ENCODE data around the gene OR6C6.
"Not testable (repeated sequence)": the region's sequence is repeated elsewhere in the genome, so short reads cannot be mapped to it uniquely, and the experiment has no call there.

OR6C6 gene

GRCh38 chr12:55296469-55296868 is at the start of gene OR6C6:
TSS of gene OR6C6 (minus strand) at chr12:55296569. CDS start at chr12:55295232, 1,337 bp downstream.
- Mint-ChIP-seq H3K36me3 (ENCODE audit: insufficient read depth) (no peaks in the 10 kb centered on the region), H3K4me1 (no peaks in the 10 kb centered on the region), H3K4me3 (no peak within 1 kb of the TSS), H3K27ac (ENCODE audit: low read depth) (no peak within 1 kb of the TSS), H3K9me3 (peaks cover 5% of the 10 kb centered on the region), H3K27me3 (peaks cover 63% of the 10 kb centered on the region)
- no peak for ATAC-seq (replicated peaks; ENCODE audit: extremely low read depth, poor library complexity, severe bottlenecking)
- no peak for DNase-seq (ENCODE audit: low spot score in 2 of 2)

DNA sequence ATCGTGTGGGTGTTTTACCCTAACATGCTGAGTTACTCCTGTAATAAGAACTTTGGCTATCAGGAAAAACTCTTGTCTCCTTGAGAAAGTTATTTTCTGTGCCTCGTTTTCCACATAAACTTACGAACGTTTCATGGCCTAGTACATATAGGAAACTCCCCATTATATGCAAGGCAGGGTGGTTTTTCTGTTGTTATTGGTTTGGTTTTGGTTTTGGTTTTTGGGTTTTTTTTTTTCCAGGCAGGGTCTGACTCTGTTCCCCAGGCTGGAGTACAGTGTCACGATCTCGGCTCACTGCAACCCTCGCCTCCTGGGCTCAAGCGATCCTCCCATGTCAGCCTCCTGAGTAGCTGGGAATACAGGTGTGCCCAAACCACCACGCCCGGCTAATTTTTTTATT is 39.6 kb upstream of the OR6C6 start:
- Mint-ChIP-seq H3K36me3 (ENCODE audit: insufficient read depth) (no peaks in the 10 kb centered on the region), H3K9me3 (no peaks in the 10 kb centered on the region), H3K27me3 (peaks cover 51% of the 10 kb centered on the region), H3K4me3 (no peak overlapping the region), H3K27ac (ENCODE audit: low read depth) (no peak overlapping the region), H3K4me1 (no peaks in the 10 kb centered on the region)
- DNase-seq (ENCODE audit: low spot score in 2 of 2) (no peak), ATAC-seq (replicated peaks; ENCODE audit: extremely low read depth, poor library complexity, severe bottlenecking) (no peak)

DNA sequence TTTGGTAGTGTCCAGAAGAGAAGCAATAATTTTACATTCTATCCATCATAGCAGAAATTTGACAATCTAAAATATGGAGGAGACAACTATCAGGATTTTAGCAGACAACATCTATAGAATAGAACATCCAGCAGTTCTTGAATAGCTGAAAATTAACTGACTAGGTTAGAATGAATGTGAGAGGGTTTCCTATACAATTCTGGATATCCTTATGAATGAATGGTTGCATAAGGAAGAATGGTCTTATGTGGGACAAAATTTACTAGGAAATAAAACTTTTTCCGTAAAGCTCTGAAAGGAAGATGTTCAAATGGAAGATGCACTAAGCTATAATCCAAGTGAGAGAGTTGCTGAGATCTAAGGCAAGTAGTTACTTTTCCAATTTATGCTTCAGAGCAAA is 34.1 kb upstream of the OR6C6 start, which contains the start of gene OR6C3:
TSS of gene OR6C3 (plus strand) at position 301 of the 400 bp plus-strand sequence. CDS start 955 bp downstream, outside the sequence.
- H3K27me3 Mint-ChIP-seq = peaks cover 35% of the 10 kb centered on the region
- H3K36me3 Mint-ChIP-seq (ENCODE audit: insufficient read depth) = no peaks in the 10 kb centered on the region
- no peak within 1 kb of the TSS for H3K4me3 Mint-ChIP-seq
- no peak within 1 kb of the TSS for H3K27ac Mint-ChIP-seq (ENCODE audit: low read depth)
- DNase-seq (ENCODE audit: low spot score in 2 of 2) = no peak
- no peak for ATAC-seq (replicated peaks; ENCODE audit: extremely low read depth, poor library complexity, severe bottlenecking)
- no peaks in the 10 kb centered on the region for H3K9me3 Mint-ChIP-seq
- H3K4me1 Mint-ChIP-seq = no peaks in the 10 kb centered on the region

DNA sequence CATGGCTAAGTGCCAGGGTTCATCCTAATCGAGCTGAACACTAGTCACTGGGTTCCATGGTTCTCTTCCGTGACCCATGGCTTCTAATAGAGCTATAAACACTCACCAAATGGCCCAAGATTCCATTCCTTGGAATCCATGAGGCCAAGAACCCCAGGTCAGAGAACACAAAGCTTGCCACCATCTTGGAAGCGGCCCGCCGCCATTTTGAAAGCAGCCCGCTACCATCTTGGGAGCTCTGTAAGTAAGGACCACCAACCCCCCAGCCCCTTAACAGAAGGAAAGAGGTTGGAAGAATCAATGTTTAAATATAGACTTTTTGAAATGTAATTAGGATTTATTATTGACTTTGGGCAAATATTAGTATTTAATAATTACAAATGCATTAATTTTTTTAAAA is 29.4 kb upstream of the OR6C6 start:
- H3K27ac Mint-ChIP-seq (ENCODE audit: low read depth); ATAC-seq (replicated peaks; ENCODE audit: extremely low read depth, poor library complexity, severe bottlenecking); H3K36me3 Mint-ChIP-seq (ENCODE audit: insufficient read depth); H3K4me3 Mint-ChIP-seq; H3K9me3 Mint-ChIP-seq; H3K4me1 Mint-ChIP-seq; DNase-seq (ENCODE audit: low spot score in 2 of 2): not testable (repeated sequence)
- peaks cover 42% of the 10 kb centered on the region for H3K27me3 Mint-ChIP-seq

DNA sequence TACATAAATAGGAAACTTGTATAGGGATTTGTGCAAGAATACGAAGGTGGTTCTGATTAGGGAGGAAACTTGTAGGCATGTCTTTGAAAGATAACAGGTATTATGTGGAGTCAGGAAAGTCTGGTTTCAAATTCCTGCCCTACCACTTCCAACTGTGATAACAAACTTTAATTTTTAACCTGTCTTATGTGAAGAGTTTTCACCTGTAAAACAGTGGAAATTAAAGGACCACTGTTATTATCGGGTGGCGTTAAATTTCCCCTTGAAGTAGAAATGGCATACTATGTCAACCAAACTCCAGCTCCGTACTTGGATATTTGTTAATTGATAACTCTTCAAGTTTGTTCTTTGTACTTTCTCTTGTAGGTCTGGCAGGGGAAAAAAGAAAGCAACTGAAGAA is 23.8 kb upstream of the OR6C6 start:
- Mint-ChIP-seq H3K36me3 (ENCODE audit: insufficient read depth) (no peaks in the 10 kb centered on the region), H3K27me3 (peaks cover 58% of the 10 kb centered on the region), H3K4me3 (no peak overlapping the region), H3K9me3 (no peaks in the 10 kb centered on the region), H3K4me1 (no peaks in the 10 kb centered on the region), H3K27ac (ENCODE audit: low read depth) (no peak overlapping the region)
- no peak for DNase-seq (ENCODE audit: low spot score in 2 of 2)
- ATAC-seq (replicated peaks; ENCODE audit: extremely low read depth, poor library complexity, severe bottlenecking) = no peak

DNA sequence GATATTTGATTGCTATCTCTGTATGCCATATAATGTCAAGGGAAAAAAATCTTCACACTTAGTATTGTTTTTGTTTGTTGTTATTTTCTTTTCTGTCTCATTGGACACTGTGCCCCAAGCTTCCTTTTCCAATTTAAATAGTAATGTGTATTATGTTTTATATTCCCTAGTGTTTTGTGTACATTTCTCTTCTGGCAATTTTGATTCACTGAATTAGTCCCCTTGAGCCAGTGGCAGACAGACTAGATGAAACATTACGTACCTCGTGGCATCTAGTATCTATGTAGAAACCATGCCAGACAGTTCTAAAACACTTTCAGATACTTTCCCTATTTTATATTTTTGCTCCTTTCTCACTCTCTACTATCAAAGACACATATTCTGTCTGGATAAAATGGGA is 17.7 kb upstream of the OR6C6 start, which contains the start of gene OR6C1:
TSS of gene OR6C1 (plus strand) at position 301 of the 400 bp plus-strand sequence. CDS start 6,257 bp downstream, outside the sequence.
- H3K9me3 Mint-ChIP-seq = no peaks in the 10 kb centered on the region
- H3K4me1 Mint-ChIP-seq = no peaks in the 10 kb centered on the region
- no peaks in the 10 kb centered on the region for H3K36me3 Mint-ChIP-seq (ENCODE audit: insufficient read depth)
- no peak for ATAC-seq (replicated peaks; ENCODE audit: extremely low read depth, poor library complexity, severe bottlenecking)
- peaks cover 52% of the 10 kb centered on the region for H3K27me3 Mint-ChIP-seq
- H3K27ac Mint-ChIP-seq (ENCODE audit: low read depth) = no peak within 1 kb of the TSS
- DNase-seq (ENCODE audit: low spot score in 2 of 2) = no peak
- no peak within 1 kb of the TSS for H3K4me3 Mint-ChIP-seq

GRCh38 chr12:55289999-55290398 is 6.4 kb downstream of the OR6C6 start:
- Mint-ChIP-seq H3K4me3 (no peak overlapping the region), H3K9me3 (no peaks in the 10 kb centered on the region), H3K36me3 (ENCODE audit: insufficient read depth) (no peaks in the 10 kb centered on the region), H3K27ac (ENCODE audit: low read depth) (no peak overlapping the region), H3K4me1 (no peaks in the 10 kb centered on the region), H3K27me3 (peaks cover 55% of the 10 kb centered on the region)
- no peak for DNase-seq (ENCODE audit: low spot score in 2 of 2)
- no peak for ATAC-seq (replicated peaks; ENCODE audit: extremely low read depth, poor library complexity, severe bottlenecking)

DNA sequence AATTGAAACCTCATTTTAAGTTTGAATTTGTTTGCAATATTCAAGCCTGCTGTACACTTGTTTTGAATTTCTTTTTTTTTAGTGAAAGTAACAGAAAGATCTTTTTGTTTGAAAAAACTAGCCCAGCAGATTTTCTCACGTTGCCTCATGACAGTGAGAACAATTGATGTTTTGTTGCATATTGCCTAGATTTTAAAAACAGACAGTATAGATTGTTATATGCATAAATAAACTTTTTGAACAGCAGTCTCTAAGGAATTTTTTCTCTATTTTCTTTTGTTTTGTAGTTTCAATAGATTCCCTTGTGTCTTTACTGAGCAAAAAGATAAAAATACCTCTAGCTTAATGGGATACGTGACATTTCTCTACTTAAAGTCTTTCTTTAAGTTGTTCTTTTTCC is 15.4 kb downstream of the OR6C6 start:
- no peak for ATAC-seq (replicated peaks; ENCODE audit: extremely low read depth, poor library complexity, severe bottlenecking)

GRCh38 chr12:55258303-55258702 is 38.1 kb downstream of the OR6C6 start:
- ATAC-seq (replicated peaks; ENCODE audit: extremely low read depth, poor library complexity, severe bottlenecking) = no peak
- H3K27ac Mint-ChIP-seq (ENCODE audit: low read depth) = no peak overlapping the region
- no peaks in the 10 kb centered on the region for H3K9me3 Mint-ChIP-seq
- peaks cover 45% of the 10 kb centered on the region for H3K27me3 Mint-ChIP-seq
- no peak overlapping the region for H3K4me3 Mint-ChIP-seq
- no peaks in the 10 kb centered on the region for H3K4me1 Mint-ChIP-seq
- no peaks in the 10 kb centered on the region for H3K36me3 Mint-ChIP-seq (ENCODE audit: insufficient read depth)
- DNase-seq (ENCODE audit: low spot score in 2 of 2) = no peak

More for the DNA sequence above, 15.4 kb downstream of the OR6C6 start:
- Mint-ChIP-seq H3K4me1 (no peaks in the 10 kb centered on the region), H3K9me3 (peaks cover 6% of the 10 kb centered on the region), H3K4me3 (no peak overlapping the region), H3K27ac (ENCODE audit: low read depth) (no peak overlapping the region), H3K36me3 (ENCODE audit: insufficient read depth) (no peaks in the 10 kb centered on the region), H3K27me3 (peaks cover 45% of the 10 kb centered on the region)
- no peak for DNase-seq (ENCODE audit: low spot score in 2 of 2)

DNA sequence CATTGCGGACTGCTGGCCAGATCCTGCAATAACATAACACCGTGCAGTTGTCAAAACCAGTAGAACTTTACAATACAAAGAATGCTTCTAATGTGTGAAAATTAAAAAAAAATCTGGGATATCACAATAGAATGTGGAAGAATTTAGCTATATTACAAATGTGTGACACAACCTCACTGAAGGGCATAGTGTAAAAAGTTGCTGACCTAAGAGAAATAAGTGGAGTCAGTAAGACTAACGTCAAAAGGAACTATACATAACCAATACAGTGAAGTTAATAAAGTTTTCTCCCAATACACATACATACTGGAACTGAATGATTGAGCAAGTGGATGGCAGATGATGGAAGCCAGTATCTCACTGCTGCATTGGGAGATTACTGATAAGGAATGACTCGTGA is 39.5 kb downstream of the OR6C6 start:
- H3K4me3 Mint-ChIP-seq = no peak overlapping the region
- H3K9me3 Mint-ChIP-seq = no peaks in the 10 kb centered on the region
- H3K27ac Mint-ChIP-seq (ENCODE audit: low read depth) = no peak overlapping the region
- ATAC-seq (replicated peaks; ENCODE audit: extremely low read depth, poor library complexity, severe bottlenecking) (no peak), DNase-seq (ENCODE audit: low spot score in 2 of 2) (no peak)
- no peaks in the 10 kb centered on the region for H3K4me1 Mint-ChIP-seq
- peaks cover 48% of the 10 kb centered on the region for H3K27me3 Mint-ChIP-seq
- H3K36me3 Mint-ChIP-seq (ENCODE audit: insufficient read depth) = no peaks in the 10 kb centered on the region

- Mint-ChIP-seq H3K4me3 (no peak overlapping the region), H3K27ac (ENCODE audit: low read depth) (no peak overlapping the region), H3K36me3 (ENCODE audit: insufficient read depth) (no peaks in the 10 kb centered on the region), H3K4me1 (no peaks in the 10 kb centered on the region), H3K27me3 (peaks cover 53% of the 10 kb centered on the region), H3K9me3 (no peaks in the 10 kb centered on the region)
- ATAC-seq (replicated peaks; ENCODE audit: extremely low read depth, poor library complexity, severe bottlenecking) (no peak), DNase-seq (ENCODE audit: low spot score in 2 of 2) (no peak)
Observed at GRCh38 chr12:55253281-55253680, 43.1 kb downstream of the OR6C6 start.

DNA sequence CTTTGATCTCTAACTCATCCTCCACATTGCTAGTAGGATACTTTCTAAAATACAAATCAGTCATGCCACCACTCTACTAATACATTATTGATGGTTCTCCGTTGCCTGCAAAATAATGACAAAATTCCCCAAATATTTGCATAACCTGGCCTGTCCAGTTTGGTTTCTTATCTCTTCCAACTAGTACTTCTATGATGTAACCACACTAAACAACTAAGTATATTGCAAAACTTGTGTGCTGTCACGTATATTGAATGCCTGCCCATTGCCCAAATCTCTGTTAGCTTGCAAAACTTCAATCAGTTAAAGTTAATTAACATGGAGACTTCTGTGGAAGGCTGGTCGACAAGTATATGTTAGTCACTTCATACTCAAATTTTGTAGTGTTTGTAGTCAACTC is 45.4 kb downstream of the OR6C6 start:
- Mint-ChIP-seq H3K4me3 (no peak overlapping the region), H3K9me3 (no peaks in the 10 kb centered on the region), H3K4me1 (no peaks in the 10 kb centered on the region), H3K27ac (ENCODE audit: low read depth) (no peak overlapping the region), H3K36me3 (ENCODE audit: insufficient read depth) (no peaks in the 10 kb centered on the region), H3K27me3 (peaks cover 65% of the 10 kb centered on the region)
- ATAC-seq (replicated peaks; ENCODE audit: extremely low read depth, poor library complexity, severe bottlenecking) = no peak
- no peak for DNase-seq (ENCODE audit: low spot score in 2 of 2)

DNA sequence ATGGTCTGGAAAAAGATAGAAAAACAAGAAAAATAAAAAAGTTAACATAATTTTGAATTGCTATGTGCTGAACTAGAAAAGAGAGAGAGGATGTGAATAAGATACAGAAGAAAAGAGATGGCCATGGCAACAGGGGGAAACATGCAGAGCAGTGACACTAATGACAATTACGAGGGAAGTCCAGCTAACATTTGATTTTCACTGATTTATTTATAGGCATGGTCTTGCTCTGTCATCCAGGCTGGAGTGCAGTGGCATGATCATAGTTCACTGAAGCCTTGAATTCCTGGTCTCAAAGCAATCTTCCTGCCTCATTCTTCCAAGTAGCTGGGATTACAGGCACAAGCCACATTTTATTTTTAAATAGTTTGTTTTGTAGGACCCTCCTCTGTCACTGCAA is 50.2 kb downstream of the OR6C6 start:
- H3K36me3 Mint-ChIP-seq (ENCODE audit: insufficient read depth) = no peaks in the 10 kb centered on the region
- peaks cover 49% of the 10 kb centered on the region for H3K27me3 Mint-ChIP-seq
- H3K27ac Mint-ChIP-seq (ENCODE audit: low read depth) = no peak overlapping the region
- H3K9me3 Mint-ChIP-seq = no peaks in the 10 kb centered on the region
- ATAC-seq (replicated peaks; ENCODE audit: extremely low read depth, poor library complexity, severe bottlenecking) (no peak), DNase-seq (ENCODE audit: low spot score in 2 of 2) (no peak)
- no peak overlapping the region for H3K4me3 Mint-ChIP-seq
- no peaks in the 10 kb centered on the region for H3K4me1 Mint-ChIP-seq

GRCh38 chr12:55244309-55244708 is 52.1 kb downstream of the OR6C6 start, which contains the start of gene OR6C74:
TSS of gene OR6C74 (plus strand) at chr12:55244609. CDS start at chr12:55247288, 2,679 bp downstream.
- Mint-ChIP-seq H3K27me3 (peaks cover 55% of the 10 kb centered on the region), H3K36me3 (ENCODE audit: insufficient read depth) (no peaks in the 10 kb centered on the region), H3K4me1 (no peaks in the 10 kb centered on the region), H3K4me3 (no peak within 1 kb of the TSS), H3K27ac (ENCODE audit: low read depth) (no peak within 1 kb of the TSS), H3K9me3 (no peaks in the 10 kb centered on the region)
- ATAC-seq (replicated peaks; ENCODE audit: extremely low read depth, poor library complexity, severe bottlenecking) = no peak
- DNase-seq (ENCODE audit: low spot score in 2 of 2) = no peak

Data from central memory CD8-positive, alpha-beta T cell (primary cell).